GM20431 (cell line): ENCODE measurements around the gene PCDHGA7.
"Not testable (repeated sequence)": the region's sequence is repeated elsewhere in the genome, so short reads cannot be mapped to it uniquely, and the experiment has no call there.

Experiments
- in situ Hi-C: fragments of 300-500 bp; cut with MseI, MboI; formaldehyde crosslinking; loops from one replicate; pipeline ENCODE4 v1.15.0; 2020; ENCODE audit warnings: low sequenced_read_pairs; ENCODE audit not compliant: unreplicated experiment

Gene PCDHGA7

GRCh38 chr5:141382469-141383294 lies at the start of gene PCDHGA7:
TSS of gene PCDHGA7 (plus strand) at chr5:141382742. CDS start at chr5:141382900, 158 bp downstream.
- in situ Hi-C loops, result no loop called here

- in situ Hi-C loops, result no loop called here
Observed at GRCh38 chr5:141338538-141339306, 43.8 kb upstream of the PCDHGA7 start, which contains the start of gene PCDHGA2. TSS of gene PCDHGA2 (plus strand) at chr5:141338760.

GRCh38 chr5:141340781-141341354 lies 41.7 kb upstream of the PCDHGA7 start:
- in situ Hi-C loops, result not testable (repeated sequence)

GRCh38 chr5:141342773-141343172 lies 39.8 kb upstream of the PCDHGA7 start:
- in situ Hi-C loops, result no loop called here

- in situ Hi-C loops, result no loop called here
Observed at GRCh38 chr5:141343242-141343952, 39.1 kb upstream of the PCDHGA7 start, which contains the start of gene PCDHGA3. TSS of gene PCDHGA3 (plus strand) at chr5:141343829. CDS start at chr5:141344034, 205 bp downstream.

- in situ Hi-C loops, result no loop called here
Observed at GRCh38 chr5:141343953-141344463, 38.5 kb upstream of the PCDHGA7 start.

- in situ Hi-C loops, result no loop called here
Observed at GRCh38 chr5:141345327-141345726, 37.2 kb upstream of the PCDHGA7 start.

- in situ Hi-C loops, result not testable (repeated sequence)
Observed at GRCh38 chr5:141346017-141346416, 36.5 kb upstream of the PCDHGA7 start.

- in situ Hi-C loops, result no loop called here
Observed at GRCh38 chr5:141349917-141350619, 32.5 kb upstream of the PCDHGA7 start, which contains the start of gene PCDHGB1. TSS of gene PCDHGB1 (plus strand) at chr5:141350099. CDS start at chr5:141350261, 162 bp downstream.

- in situ Hi-C loops, result no loop called here
Observed at GRCh38 chr5:141351591-141351990, 31.0 kb upstream of the PCDHGA7 start.

GRCh38 chr5:141354900-141355469 lies 27.6 kb upstream of the PCDHGA7 start, which contains the start of gene PCDHGA4:
TSS of gene PCDHGA4 (plus strand) at chr5:141355021. CDS start at chr5:141355108, 87 bp downstream.
- in situ Hi-C loops, result no loop called here

- in situ Hi-C loops, result no loop called here
Observed at GRCh38 chr5:141355641-141356040, 26.9 kb upstream of the PCDHGA7 start.

GRCh38 chr5:141356133-141356532 lies 26.4 kb upstream of the PCDHGA7 start:
- in situ Hi-C loops, result no loop called here

- in situ Hi-C loops, result no loop called here
Observed at GRCh38 chr5:141356950-141357349, 25.6 kb upstream of the PCDHGA7 start.

GRCh38 chr5:141359790-141360426 lies 22.6 kb upstream of the PCDHGA7 start, which contains the start of gene PCDHGB2:
TSS of gene PCDHGB2 (plus strand) at chr5:141359994. CDS start at chr5:141360136, 142 bp downstream.
- in situ Hi-C loops, result no loop called here

- in situ Hi-C loops, result no loop called here
Observed at GRCh38 chr5:141360685-141361084, 21.9 kb upstream of the PCDHGA7 start.

- in situ Hi-C loops, result no loop called here
Observed at GRCh38 chr5:141362719-141363118, 19.8 kb upstream of the PCDHGA7 start.
